AG04450 (cell line): Measurements from ENCODE around the gene ABHD16A. TPM values are rescaled to one million over a fixed set of nuclear protein-coding genes. Genes with fewer than 3 reads are reported as not detected.
A peak's percentile ranks its signal among the peaks of the same experiment; 100 is the strongest.

Experiments used
- CTCF ChIA-PET: fragments of 300-600, 350-600 bp; formaldehyde crosslinking; extraction: SDS; loops from one replicate; lab custom pipeline; 2022; ENCODE audit warnings: antibody characterized with exemption, inconsistent platforms; lab: Charles Lee
- POLR2A ChIA-PET: fragments of 350-600 bp; formaldehyde crosslinking; extraction: SDS; loops from one replicate; lab custom pipeline; 2021; ENCODE audit warnings: antibody characterized with exemption, inconsistent platforms; lab: Yijun Ruan, JAX
- DNase-seq: peaks from one replicate; pipeline ENCODE4 v3.0.0-alpha.2; 2011; ENCODE audit warnings: low read depth, low spot score
- H3K27ac ChIP-seq: one replicate; pipeline ENCODE4 v1.5.1; 2012; ENCODE audit warnings: low read depth, low read length, control low read depth
- H3K27me3 ChIP-seq: one replicate; pipeline ENCODE4 v1.6.0; 2012; ENCODE audit warnings: low read length; ENCODE audit not compliant: control insufficient read depth, insufficient read depth
- H3K4me3 ChIP-seq: 2 replicates; pipeline ENCODE4 v1.5.1; 2011; ENCODE audit warnings: mild to moderate bottlenecking, low read depth, low read length, control low read depth
- H3K9me3 ChIP-seq: 2 replicates; pipeline ENCODE4 v1.5.1; 2012; ENCODE audit warnings: low read length; ENCODE audit not compliant: control insufficient read depth, insufficient read depth
- CTCF ChIP-seq: IDR thresholded peaks from 2 replicates; pipeline ENCODE4 v1.5.1; 2011; ENCODE audit warnings: low read depth, low read length, control low read depth, inconsistent platforms
- polyA plus RNA-seq: library from polyadenylated mRNA; depleted of rRNA; stranded (reverse); fragments of >200 nt; gene quantifications from 2 replicates; pipeline ENCODE4 v1.2.3, GENCODE V29; 2011

Gene ABHD16A
- polyA plus RNA-seq, 1 experiment: 34.0 TPM

GRCh38 chr6:31687860-31688693, 15.0 kb downstream of the ABHD16A start:
- Histone ChIP-seq H3K4me3 (no peak overlapping the region), H3K27me3 (no peaks in the 10 kb centered on the region), H3K27ac (no peak overlapping the region), H3K9me3 (no peaks in the 10 kb centered on the region)
- DNase-seq: no peak
- ChIA-PET CTCF (no interaction called here), POLR2A (no interaction called here)
- TF ChIP-seq CTCF: no peak

DNA sequence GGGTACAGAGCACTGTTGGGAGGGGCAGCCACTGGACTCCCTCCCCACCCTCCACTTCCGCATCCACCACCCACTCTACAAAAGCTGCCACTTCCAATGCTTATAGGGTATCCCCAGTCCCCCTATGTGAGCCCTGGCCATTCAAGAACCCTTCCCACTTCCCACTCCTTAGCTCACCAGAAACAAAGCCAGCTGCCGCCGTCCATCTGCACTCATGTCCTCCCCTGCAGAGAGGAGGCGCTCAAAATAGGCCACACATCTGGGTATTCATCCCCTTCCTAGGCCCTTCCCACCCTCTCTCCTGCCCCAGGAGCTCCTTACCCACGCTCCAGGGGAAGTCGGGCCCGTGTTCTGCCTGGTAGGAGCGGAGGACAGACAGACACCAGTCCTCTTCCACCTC, 15.8 kb downstream of the ABHD16A start:
- POLR2A ChIA-PET: no interaction called here
- CTCF ChIA-PET: no interaction called here
- Histone ChIP-seq H3K27me3 (no peaks in the 10 kb centered on the region), H3K27ac (no peak overlapping the region), H3K4me3 (no peak overlapping the region), H3K9me3 (no peaks in the 10 kb centered on the region)
- TF ChIP-seq CTCF: no peak
- DNase-seq: no peak

DNA sequence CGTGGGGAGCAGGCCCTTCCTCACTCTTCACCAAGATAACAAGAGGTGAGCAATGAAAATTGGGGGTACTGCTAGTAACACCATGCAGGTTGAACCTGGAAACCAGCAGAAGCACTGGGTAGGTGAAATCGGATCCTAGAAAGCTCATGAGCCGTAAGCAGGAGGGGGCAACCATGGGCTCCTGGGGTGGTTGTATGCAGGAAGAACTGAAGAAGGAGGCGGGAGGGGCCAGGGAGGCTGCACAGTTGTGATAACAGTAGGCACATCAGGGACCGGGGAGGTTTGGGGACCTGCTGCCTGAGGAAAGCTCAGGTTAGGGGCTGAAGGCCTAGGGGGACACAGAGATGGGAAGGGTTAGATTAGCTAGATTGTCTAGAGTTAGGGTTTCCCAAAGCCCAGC, 16.6 kb downstream of the ABHD16A start:
- POLR2A ChIA-PET: no interaction called here
- CTCF ChIA-PET: no interaction called here

DNA sequence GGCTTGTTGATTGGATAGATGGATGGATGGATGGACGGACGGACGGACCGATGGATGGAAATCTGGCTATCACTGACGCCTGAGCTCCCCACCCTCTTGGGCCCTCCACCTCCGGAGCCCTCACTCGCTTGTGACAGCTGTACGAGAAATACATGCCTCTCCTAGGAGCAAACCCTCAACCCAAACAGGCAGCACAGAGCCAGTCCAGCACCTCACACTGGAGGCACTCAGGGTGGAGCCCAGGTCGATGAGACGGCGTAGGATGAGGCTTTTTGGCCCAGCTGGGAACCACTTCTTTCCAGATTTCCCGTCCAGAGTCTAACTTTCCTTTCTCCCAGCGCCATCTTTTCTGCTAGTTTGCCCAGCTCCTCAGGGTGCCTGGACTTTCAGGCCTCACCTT, 19.5 kb downstream of the ABHD16A start:
- Histone ChIP-seq H3K9me3 (no peaks in the 10 kb centered on the region), H3K27me3 (no peaks in the 10 kb centered on the region), H3K27ac (no peak overlapping the region), H3K4me3 (no peak overlapping the region)
- ChIA-PET CTCF (no interaction called here), POLR2A (no interaction called here)
- no peak for DNase-seq
- TF ChIP-seq CTCF: no peak

More for the DNA sequence above, 16.6 kb downstream of the ABHD16A start:
- Histone ChIP-seq H3K9me3 (no peaks in the 10 kb centered on the region), H3K27me3 (no peaks in the 10 kb centered on the region), H3K27ac (no peak overlapping the region), H3K4me3 (no peak overlapping the region)
- no peak for DNase-seq
- no peak for TF ChIP-seq CTCF

GRCh38 chr6:31681135-31681671, 21.9 kb downstream of the ABHD16A start:
- CTCF ChIA-PET: interaction anchor here (0.7 to 2.1 kb wide), 13 partner anchors 9 to 271 kb away, joined by 3 to 9 read pairs (median 5); partner anchors contain the start of genes LSM2 and LY6G5B
- TF ChIP-seq CTCF: no peak; the same call in 1 of the 2 replicates
- H3K27ac ChIP-seq: peak overlapping the region; percentile 78
- H3K27me3 ChIP-seq: no peaks in the 10 kb centered on the region
- H3K9me3 ChIP-seq: no peaks in the 10 kb centered on the region
- H3K4me3 ChIP-seq: peak overlapping the region; percentile 57
- DNase-seq: no peak
- POLR2A ChIA-PET: interaction anchor here (0.6 to 0.8 kb wide), 3 partner anchors 22 to 168 kb away, joined by 3 to 10 read pairs (median 6); partner anchors contain the start of gene ABHD16A
